Measurements from ENCODE around the gene ANKRD55. TPM values are rescaled to one million over a fixed set of nuclear protein-coding genes. Genes with fewer than 3 reads are reported as not detected.

Gene ANKRD55
- total RNA-seq, 1 experiment from 2014 or later: not detected

DNA sequence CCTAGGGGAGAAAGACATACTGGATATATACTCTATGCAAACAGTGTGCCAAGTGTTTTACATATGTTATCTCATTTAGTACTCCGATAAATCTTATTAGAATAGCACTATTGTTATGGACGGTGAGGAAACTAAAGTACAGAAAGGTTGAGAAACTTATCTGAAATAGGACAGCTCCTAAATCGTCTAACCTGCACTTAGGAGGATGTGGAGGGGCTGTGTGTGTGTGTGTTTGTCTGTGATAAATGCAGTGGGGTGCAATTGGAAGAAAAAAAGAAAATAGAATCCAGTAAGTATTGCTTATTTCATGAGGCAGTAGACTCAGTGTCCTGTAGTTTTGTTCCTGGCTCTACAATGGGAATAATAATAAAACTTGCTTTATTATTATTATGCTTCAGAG is 131.9 kb downstream of the ANKRD55 start:
- H3K9me3 ChIP-seq (replicated peaks): no peaks in the 10 kb centered on the region
- no peak for DNase-seq (ENCODE audit: low read depth in 1 of 2, low spot score in 2 of 2)
- no peak overlapping the region for H3K4me3 ChIP-seq
- H3K27me3 ChIP-seq (replicated peaks): no peaks in the 10 kb centered on the region
- peaks cover 14% of the 10 kb centered on the region for H3K4me1 ChIP-seq (replicated peaks)
- no peak overlapping the region for H3K27ac ChIP-seq
- H3K36me3 ChIP-seq: no peaks in the 10 kb centered on the region

DNA sequence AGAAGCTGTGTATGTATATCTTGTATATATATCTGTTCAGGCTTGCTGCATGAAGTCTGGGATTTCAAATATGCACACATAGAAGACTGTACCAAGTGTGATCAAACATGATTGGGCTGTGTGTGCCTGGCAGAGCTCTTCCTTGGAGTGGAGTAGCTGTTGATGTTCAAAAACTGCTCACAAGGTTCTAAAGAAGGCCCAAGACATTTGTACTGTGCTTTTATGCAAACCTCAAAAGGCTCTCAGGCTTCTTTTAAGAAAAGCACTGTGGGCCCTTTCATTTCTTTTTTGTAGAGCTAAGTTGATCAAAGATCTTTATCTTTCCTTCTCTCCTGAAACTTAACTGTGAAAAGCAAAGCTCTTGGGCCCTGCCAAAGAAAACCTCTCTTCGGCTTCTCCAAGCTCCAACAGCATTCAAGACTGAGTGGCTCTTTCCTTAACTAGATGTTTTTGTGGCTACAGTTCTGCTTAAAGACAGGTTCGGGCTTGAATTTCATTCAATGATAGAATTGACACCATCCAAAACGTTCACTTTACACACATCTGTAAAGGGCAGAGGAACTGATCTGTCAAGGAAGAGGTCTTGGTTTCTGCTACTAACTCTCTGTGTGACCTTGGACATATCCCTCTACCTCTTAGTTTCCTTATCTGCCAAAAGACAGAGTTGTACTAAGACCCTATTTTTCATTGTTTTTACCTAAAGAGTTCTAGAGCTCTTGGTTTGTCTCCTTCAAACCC is 132.5 kb downstream of the ANKRD55 start:
- H3K9me3 ChIP-seq (replicated peaks): no peaks in the 10 kb centered on the region
- H3K27me3 ChIP-seq (replicated peaks): no peaks in the 10 kb centered on the region
- H3K27ac ChIP-seq: no peak overlapping the region
- no peak for DNase-seq (ENCODE audit: low read depth in 1 of 2, low spot score in 2 of 2)
- no peaks in the 10 kb centered on the region for H3K36me3 ChIP-seq
- H3K4me3 ChIP-seq: no peak overlapping the region
- H3K4me1 ChIP-seq (replicated peaks): peaks cover 14% of the 10 kb centered on the region

GRCh38 chr5:56099346-56099745 is 133.8 kb downstream of the ANKRD55 start:
- H3K4me3 ChIP-seq: no peak overlapping the region
- no peak for DNase-seq (ENCODE audit: low read depth in 1 of 2, low spot score in 2 of 2)
- no peak overlapping the region for H3K27ac ChIP-seq

GRCh38 chr5:56097055-56097454 is 136.1 kb downstream of the ANKRD55 start:
- H3K9me3 ChIP-seq (replicated peaks): no peaks in the 10 kb centered on the region
- no peak overlapping the region for H3K27ac ChIP-seq
- no peaks in the 10 kb centered on the region for H3K36me3 ChIP-seq
- no peaks in the 10 kb centered on the region for H3K27me3 ChIP-seq (replicated peaks)
- DNase-seq (ENCODE audit: low read depth in 1 of 2, low spot score in 2 of 2): no peak
- H3K4me3 ChIP-seq: no peak overlapping the region
- peaks cover 14% of the 10 kb centered on the region for H3K4me1 ChIP-seq (replicated peaks)

More at GRCh38 chr5:56099346-56099745, 133.8 kb downstream of the ANKRD55 start:
- Histone ChIP-seq H3K9me3 (replicated peaks) (no peaks in the 10 kb centered on the region), H3K36me3 (no peaks in the 10 kb centered on the region), H3K4me1 (replicated peaks) (peaks cover 14% of the 10 kb centered on the region), H3K27me3 (replicated peaks) (no peaks in the 10 kb centered on the region)

- Histone ChIP-seq H3K4me1 (replicated peaks) (peaks cover 14% of the 10 kb centered on the region), H3K36me3 (no peaks in the 10 kb centered on the region), H3K4me3 (no peak overlapping the region), H3K27me3 (replicated peaks) (no peaks in the 10 kb centered on the region), H3K9me3 (replicated peaks) (no peaks in the 10 kb centered on the region), H3K27ac (no peak overlapping the region)
- no peak for DNase-seq (ENCODE audit: low read depth in 1 of 2, low spot score in 2 of 2)
Measured at GRCh38 chr5:56095579-56096102, 137.5 kb downstream of the ANKRD55 start.

- H3K36me3 ChIP-seq: no peaks in the 10 kb centered on the region
- DNase-seq (ENCODE audit: low read depth in 1 of 2, low spot score in 2 of 2): no peak
- H3K27me3 ChIP-seq (replicated peaks): no peaks in the 10 kb centered on the region
- no peak overlapping the region for H3K27ac ChIP-seq
- peaks cover 15% of the 10 kb centered on the region for H3K4me1 ChIP-seq (replicated peaks)
- no peak overlapping the region for H3K4me3 ChIP-seq
- no peaks in the 10 kb centered on the region for H3K9me3 ChIP-seq (replicated peaks)
Measured at GRCh38 chr5:56094579-56095361, 138.4 kb downstream of the ANKRD55 start.

DNA sequence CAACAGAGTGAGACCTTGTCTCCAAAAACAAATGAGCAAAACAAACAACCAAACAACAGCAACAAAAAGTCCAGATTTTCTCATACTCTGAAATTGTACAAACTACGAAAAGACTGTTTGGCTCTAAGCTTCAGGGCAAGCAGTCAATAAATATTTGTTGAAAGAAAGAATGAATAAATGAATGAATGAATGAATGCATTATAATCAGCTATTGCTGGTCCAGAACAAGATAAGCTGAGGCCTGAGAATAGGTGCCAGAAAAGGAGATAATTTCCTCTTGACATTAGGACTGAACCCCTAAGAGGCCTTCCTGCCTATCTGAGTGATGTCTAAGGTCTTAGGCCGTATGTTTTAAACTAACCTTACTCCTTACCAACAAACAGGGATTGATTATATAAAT is 139.2 kb downstream of the ANKRD55 start:
- H3K27ac ChIP-seq: no peak overlapping the region
- DNase-seq (ENCODE audit: low read depth in 1 of 2, low spot score in 2 of 2): no peak
- H3K36me3 ChIP-seq: no peaks in the 10 kb centered on the region

GRCh38 chr5:56092115-56092514 is 141.0 kb downstream of the ANKRD55 start:
- Histone ChIP-seq H3K4me1 (replicated peaks) (peaks cover 10% of the 10 kb centered on the region), H3K36me3 (no peaks in the 10 kb centered on the region), H3K9me3 (replicated peaks) (no peaks in the 10 kb centered on the region), H3K27me3 (replicated peaks) (no peaks in the 10 kb centered on the region), H3K4me3 (no peak overlapping the region), H3K27ac (no peak overlapping the region)
- no peak for DNase-seq (ENCODE audit: low read depth in 1 of 2, low spot score in 2 of 2)

More for the DNA sequence above, 139.2 kb downstream of the ANKRD55 start:
- no peaks in the 10 kb centered on the region for H3K27me3 ChIP-seq (replicated peaks)
- no peaks in the 10 kb centered on the region for H3K9me3 ChIP-seq (replicated peaks)
- H3K4me3 ChIP-seq: no peak overlapping the region
- peaks cover 23% of the 10 kb centered on the region for H3K4me1 ChIP-seq (replicated peaks)

DNA sequence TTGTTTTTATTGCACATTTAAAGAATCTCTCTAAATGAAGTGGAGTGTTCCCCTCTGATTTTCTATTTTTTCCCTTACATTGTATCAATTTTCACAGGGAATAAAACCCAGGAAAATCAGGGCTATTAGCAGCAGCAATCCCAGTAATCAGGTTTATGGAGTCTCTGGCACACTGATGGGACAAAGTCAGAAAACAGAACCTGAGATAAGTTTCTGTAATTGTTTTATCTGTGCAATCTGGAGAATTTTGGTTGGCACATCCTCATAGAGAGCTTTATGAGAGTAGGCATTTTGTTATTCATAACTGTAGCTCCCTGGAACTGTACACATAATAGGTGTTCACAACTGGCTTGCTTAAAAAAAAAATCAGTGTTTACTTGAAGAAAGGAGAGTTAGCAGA is 141.5 kb downstream of the ANKRD55 start:
- H3K36me3 ChIP-seq: no peaks in the 10 kb centered on the region
- H3K9me3 ChIP-seq (replicated peaks): no peaks in the 10 kb centered on the region
- no peak overlapping the region for H3K4me3 ChIP-seq
- no peak overlapping the region for H3K27ac ChIP-seq
- H3K4me1 ChIP-seq (replicated peaks): peaks cover 10% of the 10 kb centered on the region
- no peak for DNase-seq (ENCODE audit: low read depth in 1 of 2, low spot score in 2 of 2)
- H3K27me3 ChIP-seq (replicated peaks): no peaks in the 10 kb centered on the region

DNA sequence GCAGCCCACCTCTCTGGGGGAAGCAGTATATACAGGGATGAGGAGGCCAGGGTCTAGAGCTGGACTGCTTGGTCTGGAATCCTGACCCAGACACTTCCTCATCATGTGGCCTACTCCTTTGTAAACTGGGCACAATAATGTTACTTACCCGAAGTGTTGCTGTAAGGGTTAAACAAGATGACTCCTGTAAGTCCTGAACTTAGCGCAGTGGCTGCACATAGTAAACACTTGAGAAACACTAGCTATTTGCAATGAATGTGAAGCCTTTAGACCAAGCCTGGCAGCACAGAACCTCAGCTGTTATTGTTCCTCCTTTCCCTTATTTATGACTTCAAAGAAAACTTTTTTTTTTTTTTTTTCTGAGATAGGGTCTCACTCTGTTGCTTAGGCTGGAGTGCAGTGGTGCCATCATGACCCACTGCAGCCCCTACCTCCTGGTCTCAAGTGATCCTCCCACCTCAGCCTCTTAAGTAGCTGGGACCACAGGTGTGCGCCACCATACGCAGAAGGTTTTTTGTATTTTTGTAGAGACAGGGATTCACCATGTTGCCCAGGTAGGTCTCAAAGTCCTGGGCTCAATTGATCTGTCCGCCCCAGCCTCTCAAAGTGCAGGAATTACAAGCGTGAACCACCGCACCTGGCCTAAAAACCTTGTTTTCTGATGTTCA is 142.2 kb downstream of the ANKRD55 start:
- no peaks in the 10 kb centered on the region for H3K9me3 ChIP-seq (replicated peaks)
- H3K36me3 ChIP-seq: no peaks in the 10 kb centered on the region
- no peak overlapping the region for H3K4me3 ChIP-seq
- DNase-seq (ENCODE audit: low read depth in 1 of 2, low spot score in 2 of 2): no peak
- no peaks in the 10 kb centered on the region for H3K27me3 ChIP-seq (replicated peaks)
- H3K27ac ChIP-seq: no peak overlapping the region
- peaks cover 10% of the 10 kb centered on the region for H3K4me1 ChIP-seq (replicated peaks)

GRCh38 chr5:56088967-56089829 is 143.9 kb downstream of the ANKRD55 start:
- peak; percentile 28 to 45 for DNase-seq (ENCODE audit: low read depth in 1 of 2, low spot score in 2 of 2)
- H3K4me1 ChIP-seq (replicated peaks): peaks cover 10% of the 10 kb centered on the region
- H3K36me3 ChIP-seq: no peaks in the 10 kb centered on the region
- no peaks in the 10 kb centered on the region for H3K9me3 ChIP-seq (replicated peaks)
- H3K27ac ChIP-seq: no peak overlapping the region
- H3K27me3 ChIP-seq (replicated peaks): no peaks in the 10 kb centered on the region
- no peak overlapping the region for H3K4me3 ChIP-seq

DNA sequence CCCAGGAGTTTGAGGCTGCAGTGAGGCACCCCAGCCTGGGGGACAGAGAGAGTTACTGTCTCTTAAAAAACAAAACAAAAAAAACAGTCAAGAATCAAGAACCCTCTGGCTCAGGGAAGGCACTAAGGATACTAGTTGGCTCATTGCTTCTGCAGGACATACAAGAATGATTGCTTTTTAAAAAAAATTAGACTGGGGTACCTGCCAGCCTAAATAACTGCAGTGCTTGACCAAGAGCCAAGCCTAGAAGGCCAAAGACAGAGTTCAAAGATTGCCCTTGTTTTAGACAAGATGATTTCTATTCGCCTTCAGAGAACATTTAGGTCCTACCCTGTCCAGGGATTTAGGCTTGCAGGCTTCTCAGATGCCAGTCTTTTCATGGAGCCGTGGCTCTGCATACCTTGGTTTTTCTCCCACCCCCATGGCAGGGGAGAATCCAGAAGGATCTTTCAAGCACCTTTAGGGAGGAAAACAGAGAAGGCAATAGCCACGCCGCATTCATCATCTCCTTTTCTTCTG is 144.6 kb downstream of the ANKRD55 start:
- no peak overlapping the region for H3K27ac ChIP-seq
- no peak for DNase-seq (ENCODE audit: low read depth in 1 of 2, low spot score in 2 of 2)

GRCh38 chr5:56085193-56085592 is 147.9 kb downstream of the ANKRD55 start:
- no peaks in the 10 kb centered on the region for H3K9me3 ChIP-seq (replicated peaks)
- no peak overlapping the region for H3K4me3 ChIP-seq
- peaks cover 10% of the 10 kb centered on the region for H3K4me1 ChIP-seq (replicated peaks)
- H3K27me3 ChIP-seq (replicated peaks): no peaks in the 10 kb centered on the region
- no peaks in the 10 kb centered on the region for H3K36me3 ChIP-seq
- no peak for DNase-seq (ENCODE audit: low read depth in 1 of 2, low spot score in 2 of 2)
- no peak overlapping the region for H3K27ac ChIP-seq

More for the DNA sequence above, 144.6 kb downstream of the ANKRD55 start:
- no peaks in the 10 kb centered on the region for H3K27me3 ChIP-seq (replicated peaks)
- H3K4me3 ChIP-seq: no peak overlapping the region
- no peaks in the 10 kb centered on the region for H3K9me3 ChIP-seq (replicated peaks)
- peaks cover 10% of the 10 kb centered on the region for H3K4me1 ChIP-seq (replicated peaks)
- no peaks in the 10 kb centered on the region for H3K36me3 ChIP-seq
